ENCODE data around the gene PRELP. TPM values are rescaled to one million over a fixed set of nuclear protein-coding genes. Genes with fewer than 3 reads are reported as not detected.
A peak's percentile ranks its signal among the peaks of the same experiment; 100 is the strongest.
"Not testable (repeated sequence)": the region's sequence is repeated elsewhere in the genome, so short reads cannot be mapped to it uniquely, and the experiment has no call there.

Gene PRELP
- total and polyA plus RNA-seq, 2 experiments from 2014 or later: 0.26 TPM; not detected in 1

DNA sequence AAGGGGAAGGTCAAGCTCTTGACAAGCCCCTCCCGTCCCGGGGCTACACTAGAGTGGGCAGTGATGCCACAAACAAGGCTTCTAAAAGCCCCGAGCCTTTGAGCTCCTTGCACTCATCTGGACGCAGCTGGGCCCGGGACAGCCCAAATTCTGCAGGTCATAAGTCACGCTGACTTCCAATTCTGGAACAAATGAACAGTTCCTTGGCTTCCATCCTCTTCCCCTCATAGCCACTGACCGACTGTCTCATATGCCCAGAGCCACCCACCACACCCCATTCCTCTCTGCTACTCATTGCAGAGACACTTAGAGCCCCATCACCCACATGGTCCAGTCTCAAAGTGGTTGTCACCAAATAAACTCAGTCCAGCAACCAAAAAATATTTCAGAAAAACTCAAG, 32.8 kb upstream of the PRELP start:
- no peak for TF ChIP-seq CTCF (IDR thresholded peaks at IDR 0.05; ENCODE audit: low read depth, low read length)
- no peak overlapping the region for H3K27ac ChIP-seq
- H3K36me3 ChIP-seq: no peaks in the 10 kb centered on the region
- H3K4me1 ChIP-seq (ENCODE audit: low read depth): peaks cover 11% of the 10 kb centered on the region
- H3K4me3 ChIP-seq: no peak overlapping the region
- no peaks in the 10 kb centered on the region for H3K27me3 ChIP-seq
- H3K9me3 ChIP-seq (ENCODE audit: low read depth): no peaks in the 10 kb centered on the region
- DNase-seq (ENCODE audit: low read depth in 1 of 2, low spot score in 1 of 2): no peak

DNA sequence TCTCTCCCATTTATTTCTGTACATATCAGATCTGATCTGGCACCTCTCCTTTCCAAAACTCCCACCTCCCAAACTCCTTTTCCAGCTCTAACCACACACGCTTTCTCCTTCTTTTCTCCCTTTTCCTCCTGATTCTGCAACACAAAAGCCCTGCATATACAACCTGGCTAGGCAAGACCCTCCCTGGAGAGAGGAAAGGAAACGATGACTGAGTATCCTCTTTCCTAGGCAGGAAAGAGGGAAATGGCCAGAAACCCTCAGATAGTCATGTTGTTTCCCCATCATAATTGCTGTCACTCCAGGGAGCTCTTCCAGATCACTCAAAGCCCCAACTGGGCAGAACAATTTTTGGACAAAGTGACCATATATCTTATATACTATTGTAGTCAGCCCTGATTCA, 32.3 kb upstream of the PRELP start:
- no peaks in the 10 kb centered on the region for H3K27me3 ChIP-seq
- TF ChIP-seq CTCF (IDR thresholded peaks at IDR 0.05; ENCODE audit: low read depth, low read length): no peak
- no peaks in the 10 kb centered on the region for H3K36me3 ChIP-seq
- peaks cover 13% of the 10 kb centered on the region for H3K4me1 ChIP-seq (ENCODE audit: low read depth)
- no peak overlapping the region for H3K4me3 ChIP-seq
- DNase-seq (ENCODE audit: low read depth in 1 of 2, low spot score in 1 of 2): no peak
- H3K9me3 ChIP-seq (ENCODE audit: low read depth): no peaks in the 10 kb centered on the region
- H3K27ac ChIP-seq: no peak overlapping the region

GRCh38 chr1:203444171-203444576, 31.4 kb upstream of the PRELP start:
- H3K4me3 ChIP-seq: no peak overlapping the region
- peaks cover 18% of the 10 kb centered on the region for H3K4me1 ChIP-seq (ENCODE audit: low read depth)
- no peak overlapping the region for H3K27ac ChIP-seq
- H3K27me3 ChIP-seq: no peaks in the 10 kb centered on the region
- no peaks in the 10 kb centered on the region for H3K9me3 ChIP-seq (ENCODE audit: low read depth)
- DNase-seq (ENCODE audit: low read depth in 1 of 2, low spot score in 1 of 2): no peak
- no peaks in the 10 kb centered on the region for H3K36me3 ChIP-seq
- no peak for TF ChIP-seq CTCF (IDR thresholded peaks at IDR 0.05; ENCODE audit: low read depth, low read length)

DNA sequence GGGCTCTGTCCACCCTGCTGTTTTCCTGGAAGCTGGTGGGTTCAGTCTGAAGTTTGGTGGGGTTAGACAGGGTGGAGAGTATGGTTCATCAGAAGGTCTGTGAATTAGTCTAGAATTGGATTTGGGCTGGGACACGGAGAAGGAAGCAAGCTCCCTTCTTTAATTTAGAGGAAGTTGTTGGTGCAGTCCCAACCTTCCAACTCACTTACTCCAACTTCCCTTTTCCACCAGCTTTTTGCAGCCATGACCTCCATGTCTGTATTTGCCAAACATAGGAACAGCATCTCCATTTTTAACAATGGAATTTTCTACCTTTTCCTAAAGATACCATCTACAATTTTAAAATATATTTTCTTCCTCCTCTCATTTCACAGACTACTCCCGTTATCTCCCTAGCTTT, 28.5 kb upstream of the PRELP start:
- no peak for TF ChIP-seq CTCF (IDR thresholded peaks at IDR 0.05; ENCODE audit: low read depth, low read length)
- Histone ChIP-seq H3K4me1 (ENCODE audit: low read depth) (peaks cover 7% of the 10 kb centered on the region), H3K9me3 (ENCODE audit: low read depth) (no peaks in the 10 kb centered on the region), H3K36me3 (no peaks in the 10 kb centered on the region), H3K27me3 (no peaks in the 10 kb centered on the region), H3K4me3 (no peak overlapping the region), H3K27ac (no peak overlapping the region)
- DNase-seq (ENCODE audit: low read depth in 1 of 2, low spot score in 1 of 2): no peak

DNA sequence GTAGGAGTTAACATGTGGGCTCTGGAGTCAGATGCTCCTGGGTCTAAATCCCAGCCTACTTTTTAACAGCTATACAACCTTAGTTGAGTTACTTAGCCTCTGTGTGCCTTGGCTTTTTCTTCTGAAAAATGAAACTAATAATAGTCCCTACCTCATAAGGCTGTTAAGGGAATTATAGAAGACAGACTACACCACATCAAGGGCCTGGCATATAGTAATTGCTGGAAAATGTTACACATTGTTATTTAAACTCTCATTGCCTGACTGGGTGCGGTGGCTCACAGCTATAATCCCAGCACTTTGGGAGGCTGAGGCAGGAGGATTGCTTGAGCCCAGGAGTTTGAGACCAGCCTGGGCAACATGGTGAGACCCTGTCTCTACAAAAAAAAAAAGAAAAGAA, 28.0 kb upstream of the PRELP start:
- not testable (repeated sequence) for DNase-seq (ENCODE audit: low read depth in 1 of 2, low spot score in 1 of 2); H3K36me3 ChIP-seq; H3K4me3 ChIP-seq; H3K27ac ChIP-seq; H3K27me3 ChIP-seq; H3K9me3 ChIP-seq (ENCODE audit: low read depth); H3K4me1 ChIP-seq (ENCODE audit: low read depth)

DNA sequence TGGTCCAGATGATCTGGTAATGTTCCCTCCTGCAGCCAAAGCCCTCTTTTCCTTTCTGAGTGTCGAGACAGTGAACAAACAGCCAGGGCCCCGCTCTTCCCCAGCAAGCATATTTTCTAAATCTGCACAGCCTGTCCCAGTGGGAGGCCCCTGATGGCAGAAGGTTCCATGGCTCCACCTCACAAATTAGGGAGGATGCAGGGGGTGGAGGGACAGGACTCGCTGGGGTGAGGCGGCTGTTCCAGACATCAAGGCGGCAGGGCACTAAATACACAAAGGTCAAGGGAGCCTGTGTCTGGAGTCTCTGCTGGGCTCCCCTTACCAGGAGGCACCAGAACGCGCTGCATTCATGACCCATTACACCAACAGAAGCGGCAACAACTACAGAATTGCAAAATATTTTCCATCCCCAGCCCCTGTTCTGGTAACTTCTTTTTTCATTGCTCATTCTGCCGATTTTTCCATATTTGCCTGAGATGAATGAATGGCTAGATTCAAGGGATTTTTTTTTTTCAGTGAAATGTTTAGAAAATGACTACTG, 27.0 kb upstream of the PRELP start:
- no peaks in the 10 kb centered on the region for H3K36me3 ChIP-seq
- H3K27me3 ChIP-seq: no peaks in the 10 kb centered on the region
- peaks cover 7% of the 10 kb centered on the region for H3K4me1 ChIP-seq (ENCODE audit: low read depth)
- no peak overlapping the region for H3K27ac ChIP-seq
- peak in 1 of 2 donors; percentile 33 for DNase-seq (ENCODE audit: low read depth in 1 of 2, low spot score in 1 of 2)
- H3K9me3 ChIP-seq (ENCODE audit: low read depth): no peaks in the 10 kb centered on the region
- H3K4me3 ChIP-seq: no peak overlapping the region
- TF ChIP-seq CTCF (IDR thresholded peaks at IDR 0.05; ENCODE audit: low read depth, low read length): no peak

Data from cardiac muscle cell (in vitro differentiated cells and primary cell).